ENCODE results near the gene MARCHF9. TPM values are rescaled to one million over a fixed set of nuclear protein-coding genes. Genes with fewer than 3 reads are reported as not detected.

MARCHF9 gene
- total RNA-seq, 2 experiments from 2014 or later, result 29.2 to 31.4 TPM

- Mint-ChIP-seq H3K4me1 (peaks cover 31% of the 10 kb centered on the region), H3K27ac (peak overlapping the region; percentile 50), H3K9me3 (no peaks in the 10 kb centered on the region), H3K4me3 (peak overlapping the region; percentile 85), H3K27me3 (peaks cover 12% of the 10 kb centered on the region), H3K36me3 (ENCODE audit: low read depth) (peaks cover under 1% of the 10 kb centered on the region)
- DNase-seq, result no peak
- ChIA-PET POLR2A (interaction anchor here (0.8 to 3.2 kb wide), 4 partner anchors 8 to 138 kb away, joined by 3 to 15 read pairs (median 5); partner anchors contain the start of genes MARCHF9 and TSFM), CTCF (interaction anchor here (0.8 to 4.7 kb wide), 4 partner anchors 8 to 306 kb away, joined by 3 to 32 read pairs (median 8); partner anchors contain the start of gene TSFM)
These were observed 9.7 kb downstream of the MARCHF9 start for GRCh38 chr12:57764662-57765002.

DNA sequence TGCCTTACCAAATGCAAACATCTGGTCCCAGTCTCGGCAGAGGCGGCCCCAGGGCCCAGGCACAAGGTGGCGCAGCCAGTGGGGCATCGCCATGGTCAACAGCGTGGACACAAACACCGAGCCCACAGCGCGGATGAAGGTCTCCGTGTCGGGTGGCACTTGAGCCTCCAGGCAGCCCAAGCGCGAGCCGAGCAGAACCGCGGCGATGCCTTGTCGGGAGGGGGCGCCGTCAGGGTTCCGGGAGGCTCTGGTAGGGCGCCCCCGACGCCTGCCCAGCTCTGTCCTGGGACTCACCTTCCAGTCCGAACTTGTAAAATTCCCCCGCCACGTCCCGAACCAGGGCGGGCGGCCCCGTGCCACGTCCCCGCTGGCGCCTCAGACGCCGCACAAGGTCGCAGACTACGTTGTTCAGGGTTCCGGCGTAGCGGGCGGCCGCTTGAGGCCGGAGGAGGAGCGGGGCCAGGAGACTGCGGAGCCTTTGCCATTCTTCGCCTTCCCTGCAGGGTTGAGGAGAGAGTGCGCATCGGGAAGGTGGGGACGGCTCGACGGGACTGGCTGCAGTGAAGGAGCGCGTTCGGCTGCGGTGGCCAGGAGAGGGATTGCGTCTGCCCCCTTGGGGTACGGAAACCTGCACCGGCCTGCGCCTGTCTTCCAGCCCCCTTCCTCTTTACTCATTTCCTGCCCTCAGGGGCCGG lies 10.2 kb downstream of the MARCHF9 start:
- Mint-ChIP-seq H3K27me3 (peaks cover 12% of the 10 kb centered on the region), H3K4me3 (peak overlapping the region; percentile 85), H3K27ac (peak overlapping the region; percentile 50), H3K4me1 (peaks cover 34% of the 10 kb centered on the region), H3K9me3 (no peaks in the 10 kb centered on the region), H3K36me3 (ENCODE audit: low read depth) (peaks cover 3% of the 10 kb centered on the region)
- peak; percentile 67 for DNase-seq
- ChIA-PET POLR2A (interaction anchor here (0.8 to 3.2 kb wide), 5 partner anchors 9 to 137 kb away, joined by 3 to 15 read pairs (median 4); partner anchors contain the start of genes MARCHF9 and TSFM), CTCF (interaction anchor here (0.8 to 4.7 kb wide), 7 partner anchors 9 to 306 kb away, joined by 3 to 34 read pairs (median 3); partner anchors contain the start of genes MARCHF9 and TSFM)

DNA sequence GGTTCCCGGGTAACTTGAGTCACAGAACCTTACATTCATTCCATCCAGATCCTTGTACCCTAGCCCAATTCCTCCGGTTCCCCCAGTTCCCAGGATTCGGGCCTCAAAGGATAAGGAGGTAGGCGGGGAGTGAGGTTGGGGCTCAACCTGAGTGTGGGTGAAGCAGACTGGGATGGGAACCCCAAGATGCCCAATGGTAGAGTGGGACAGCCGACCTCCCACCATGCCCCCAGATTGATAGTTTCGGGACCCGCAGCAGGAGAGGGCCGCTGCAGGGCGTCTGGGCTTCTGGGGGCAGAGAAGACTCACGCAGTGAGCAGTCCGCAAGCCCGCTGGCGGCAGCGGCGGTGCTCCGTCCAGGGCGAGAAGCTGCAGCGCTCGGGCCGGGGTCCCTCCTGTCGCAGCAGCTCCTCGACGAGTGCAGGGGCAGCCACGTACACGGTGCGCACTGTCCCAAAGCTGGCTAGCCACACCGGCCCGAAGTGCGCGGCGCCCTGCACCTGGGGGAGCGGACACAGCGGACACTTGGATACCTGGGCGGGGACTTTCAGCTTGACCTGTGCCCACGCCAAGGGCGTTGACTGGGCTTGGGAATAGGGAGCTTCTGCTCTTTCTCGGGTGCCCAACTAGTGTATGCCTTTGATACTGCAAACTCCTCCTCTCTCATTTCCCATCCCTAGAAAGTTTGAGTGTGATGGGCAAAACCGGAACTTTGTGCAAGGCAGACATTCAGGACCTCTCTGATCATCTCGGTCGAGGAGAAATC lies 11.0 kb downstream of the MARCHF9 start:
- ChIA-PET CTCF (interaction anchor here (0.8 to 4.7 kb wide), 8 partner anchors 9 to 307 kb away, joined by 3 to 34 read pairs (median 3); partner anchors contain the start of genes MARCHF9 and TSFM), POLR2A (interaction anchor here (0.6 to 3.2 kb wide), 4 partner anchors 9 to 82 kb away, joined by 3 to 15 read pairs (median 4); partner anchors contain the start of genes CDK4 and TSFM)
- Mint-ChIP-seq H3K27ac (no peak overlapping the region), H3K4me3 (peak overlapping the region; percentile 85), H3K4me1 (peaks cover 37% of the 10 kb centered on the region), H3K9me3 (no peaks in the 10 kb centered on the region), H3K27me3 (peaks cover 12% of the 10 kb centered on the region), H3K36me3 (ENCODE audit: low read depth) (peaks cover 3% of the 10 kb centered on the region)
- DNase-seq, result no peak

GRCh38 chr12:57766464-57767304 lies 11.8 kb downstream of the MARCHF9 start, which contains the start of gene CYP27B1:
CYP27B1 (minus strand) TSS chr12:57767078; CDS start chr12:57767041, 37 bp downstream.
- peaks cover 12% of the 10 kb centered on the region for H3K27me3 Mint-ChIP-seq
- CTCF ChIA-PET, result interaction anchor here (0.8 to 4.7 kb wide), 7 partner anchors 8 to 174 kb away, joined by 3 to 34 read pairs (median 4); partner anchors contain the start of genes MARCHF9 and TSFM
- no peaks in the 10 kb centered on the region for H3K9me3 Mint-ChIP-seq
- peak within 1 kb of the TSS; percentile 85 for H3K4me3 Mint-ChIP-seq
- H3K36me3 Mint-ChIP-seq (ENCODE audit: low read depth), result peaks cover 3% of the 10 kb centered on the region
- POLR2A ChIA-PET, result interaction anchor here (0.6 to 3.2 kb wide), 4 partner anchors 10 to 81 kb away, joined by 3 to 15 read pairs (median 4); partner anchors contain the start of genes CDK4 and TSFM
- H3K4me1 Mint-ChIP-seq, result peaks cover 43% of the 10 kb centered on the region
- no peak within 1 kb of the TSS for H3K27ac Mint-ChIP-seq
- DNase-seq, result no peak

GRCh38 chr12:57767305-57767698 lies 12.4 kb downstream of the MARCHF9 start:
- Mint-ChIP-seq H3K36me3 (ENCODE audit: low read depth) (peaks cover 3% of the 10 kb centered on the region), H3K4me1 (peaks cover 47% of the 10 kb centered on the region), H3K27me3 (peaks cover 12% of the 10 kb centered on the region), H3K4me3 (no peak overlapping the region), H3K9me3 (no peaks in the 10 kb centered on the region), H3K27ac (no peak overlapping the region)
- no peak for DNase-seq
- ChIA-PET CTCF (interaction anchor here (2.0 to 4.7 kb wide), 3 partner anchors 8 to 15 kb away, joined by 10 to 34 read pairs (median 32); partner anchors contain the start of gene TSFM), POLR2A (interaction anchor here (1.2 to 3.2 kb wide), 2 partner anchors 16 to 17 kb away, joined by 3 to 15 read pairs; partner anchors contain the start of gene TSFM)

DNA sequence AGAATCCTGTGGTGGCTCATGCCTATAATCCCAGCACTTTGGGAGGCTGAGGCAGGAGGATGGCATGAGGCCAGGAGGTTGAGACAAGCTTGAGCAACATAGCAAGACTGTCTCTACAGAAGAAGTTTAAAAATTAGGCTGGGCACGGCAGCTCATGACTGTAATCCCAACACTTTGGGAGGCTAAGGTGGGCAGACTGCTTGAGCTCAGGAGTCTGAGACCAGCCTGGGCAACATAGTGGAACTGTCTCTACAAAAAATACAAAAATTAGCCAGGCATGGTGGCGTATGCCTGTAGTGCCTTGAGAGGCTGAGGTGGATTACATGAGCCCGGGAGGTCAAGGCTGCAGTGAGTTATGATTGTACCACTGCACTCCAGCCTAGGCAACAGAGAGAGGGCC lies 13.0 kb downstream of the MARCHF9 start:
- peaks cover 12% of the 10 kb centered on the region for H3K27me3 Mint-ChIP-seq
- H3K4me1 Mint-ChIP-seq, result peaks cover 48% of the 10 kb centered on the region
- no peak overlapping the region for H3K4me3 Mint-ChIP-seq
- CTCF ChIA-PET, result interaction anchor here (2.0 to 4.7 kb wide), 3 partner anchors 9 to 14 kb away, joined by 10 to 34 read pairs (median 32); partner anchors contain the start of gene TSFM
- H3K9me3 Mint-ChIP-seq, result no peaks in the 10 kb centered on the region
- DNase-seq, result no peak
- POLR2A ChIA-PET, result interaction anchor here (1.2 to 3.2 kb wide), 3 partner anchors 8 to 18 kb away, joined by 3 to 15 read pairs (median 5); partner anchors contain the start of gene TSFM
- H3K36me3 Mint-ChIP-seq (ENCODE audit: low read depth), result peaks cover 3% of the 10 kb centered on the region
- no peak overlapping the region for H3K27ac Mint-ChIP-seq

DNA sequence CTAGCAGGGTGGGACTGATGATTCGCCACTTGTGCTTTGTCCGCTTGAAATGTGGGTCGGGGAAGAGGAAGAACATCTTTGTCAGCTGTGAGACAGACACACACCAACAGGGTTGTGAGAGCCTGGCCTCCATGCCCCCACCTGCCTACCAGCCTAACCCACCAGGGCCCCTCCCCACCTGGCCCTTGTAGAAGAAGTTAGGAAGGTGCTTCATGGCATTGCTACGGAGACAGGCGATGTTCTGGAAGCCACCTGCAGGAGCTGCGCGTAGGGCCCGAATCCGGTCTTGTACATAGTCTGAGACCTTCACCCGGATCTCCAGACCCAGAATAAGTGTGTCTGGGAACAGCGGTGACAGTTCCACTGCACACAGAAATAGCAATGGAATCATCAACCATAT lies 14.7 kb downstream of the MARCHF9 start:
- Mint-ChIP-seq H3K36me3 (ENCODE audit: low read depth) (peaks cover 3% of the 10 kb centered on the region), H3K9me3 (no peaks in the 10 kb centered on the region), H3K4me1 (peaks cover 41% of the 10 kb centered on the region), H3K27ac (no peak overlapping the region), H3K27me3 (peaks cover 12% of the 10 kb centered on the region), H3K4me3 (no peak overlapping the region)
- CTCF ChIA-PET, result interaction anchor here (2.3 kb wide), 1 partner anchor 10 kb away, joined by 6 read pairs; no protein-coding TSS in a partner anchor
- POLR2A ChIA-PET, result no interaction called here
- no peak for DNase-seq

DNA sequence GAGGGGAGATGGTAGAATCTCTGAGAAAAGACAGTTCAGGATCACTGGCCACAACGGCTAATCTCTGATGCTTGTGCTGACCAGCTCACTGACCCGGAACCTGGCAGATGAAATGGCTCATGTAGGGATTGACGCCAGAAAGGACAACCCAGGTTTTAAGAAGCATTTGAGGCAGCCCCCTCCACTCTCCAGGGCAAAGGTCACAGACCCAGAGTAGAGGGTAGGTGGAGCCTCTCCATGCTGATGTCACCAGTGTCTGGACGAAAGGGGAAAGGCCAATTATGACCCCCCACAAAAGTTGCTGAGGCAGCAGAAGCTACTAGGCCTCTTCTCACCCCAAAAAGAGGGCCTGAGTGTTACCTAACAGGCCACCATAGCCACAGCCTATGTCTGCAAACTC lies 15.8 kb downstream of the MARCHF9 start:
- no peak for DNase-seq
- H3K4me1 Mint-ChIP-seq, result peaks cover 31% of the 10 kb centered on the region
- POLR2A ChIA-PET, result no interaction called here
- H3K27me3 Mint-ChIP-seq, result peaks cover 6% of the 10 kb centered on the region
- CTCF ChIA-PET, result interaction anchor here (0.6 to 2.3 kb wide), 3 partner anchors 12 to 1654 kb away, joined by 4 to 6 read pairs (median 4); partner anchors contain the start of gene RPL41
- H3K9me3 Mint-ChIP-seq, result no peaks in the 10 kb centered on the region
- peaks cover 3% of the 10 kb centered on the region for H3K36me3 Mint-ChIP-seq (ENCODE audit: low read depth)
- H3K27ac Mint-ChIP-seq, result no peak overlapping the region
- H3K4me3 Mint-ChIP-seq, result no peak overlapping the region

DNA sequence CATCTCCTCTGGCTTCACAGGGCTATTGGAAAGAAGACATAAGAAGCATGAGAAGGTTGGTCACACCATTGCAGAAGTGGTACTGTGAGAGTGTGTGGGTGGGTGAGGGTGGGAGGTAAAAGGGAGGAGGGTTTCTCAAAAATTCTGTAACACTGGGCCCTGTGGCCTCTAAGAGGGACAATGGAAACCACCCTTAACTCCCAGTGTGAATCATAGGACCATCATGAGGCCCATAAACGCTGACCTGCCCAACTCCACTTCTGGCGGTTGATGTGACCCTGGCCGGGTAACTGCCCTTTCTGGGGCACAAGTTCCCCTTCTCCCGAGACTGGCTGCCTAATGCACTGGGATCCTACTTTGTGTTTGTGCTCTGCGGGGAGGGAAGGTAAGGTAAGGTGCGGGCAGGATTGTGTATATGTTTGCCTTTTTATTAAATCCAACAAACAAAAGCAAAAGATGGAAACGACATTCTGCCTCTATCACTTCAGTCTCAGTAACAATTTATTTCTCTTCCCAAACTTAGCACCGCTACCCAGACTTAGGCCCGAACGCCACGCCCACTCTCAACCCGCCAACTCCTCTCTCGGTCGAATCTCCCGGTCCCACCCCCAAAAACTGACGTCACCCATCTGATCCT lies 16.5 kb downstream of the MARCHF9 start:
- peaks cover 29% of the 10 kb centered on the region for H3K4me1 Mint-ChIP-seq
- H3K27me3 Mint-ChIP-seq, result peaks cover 3% of the 10 kb centered on the region
- ChIA-PET POLR2A (interaction anchor here (0.7 to 1.7 kb wide), 11 partner anchors 9 to 180 kb away, joined by 3 to 14 read pairs (median 4); partner anchors contain the start of genes CDK4, PIP4K2C, TSFM and TSPAN31), CTCF (interaction anchor here (0.6 to 2.3 kb wide), 11 partner anchors 10 to 1655 kb away, joined by 3 to 15 read pairs (median 6); partner anchors contain the start of genes RPL41 and TSFM)
- DNase-seq, result peak; percentile 84
- peak overlapping the region; percentile 92 for H3K4me3 Mint-ChIP-seq
- H3K27ac Mint-ChIP-seq, result peak overlapping the region; percentile 90
- peaks cover 3% of the 10 kb centered on the region for H3K36me3 Mint-ChIP-seq (ENCODE audit: low read depth)
- no peaks in the 10 kb centered on the region for H3K9me3 Mint-ChIP-seq

DNA sequence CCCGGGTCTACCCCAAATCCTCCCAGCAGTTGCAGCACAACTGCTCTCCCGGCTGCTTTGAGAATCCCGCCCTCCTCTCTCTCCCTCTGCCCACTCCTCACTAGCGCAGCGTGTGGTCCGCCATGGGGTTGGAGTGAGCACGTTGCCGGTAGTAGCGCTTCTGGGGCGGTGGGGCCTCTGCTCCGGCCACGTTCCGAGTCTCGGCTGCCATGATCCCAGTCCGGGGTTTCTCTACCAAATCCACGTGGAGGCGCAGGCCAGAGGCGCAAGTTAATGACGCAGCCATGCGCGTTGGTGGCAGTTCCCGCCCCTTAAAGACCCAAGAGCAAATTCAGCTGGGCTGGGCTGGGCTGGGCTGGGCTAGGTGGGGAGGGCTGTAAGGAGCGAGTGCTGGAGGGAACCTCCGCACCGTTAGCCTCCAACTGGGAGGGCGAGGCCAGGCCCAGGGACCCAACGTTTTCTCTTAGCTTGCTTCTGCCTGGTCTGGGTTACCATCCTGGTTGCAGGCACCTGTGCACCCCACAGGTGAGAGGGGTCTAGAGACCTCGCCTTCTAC lies 17.0 kb downstream of the MARCHF9 start, which contains the start of gene METTL1:
Gene METTL1 (minus strand): TSS at position 233 of the 556 bp plus-strand sequence. CDS start 22 bp downstream, at position 211.
- peak within 1 kb of the TSS; percentile 92 for H3K4me3 Mint-ChIP-seq
- ChIA-PET CTCF (interaction anchor here (0.7 to 2.3 kb wide), 10 partner anchors 9 to 189 kb away, joined by 3 to 15 read pairs (median 5); partner anchors contain the start of gene TSFM), POLR2A (interaction anchor here (0.6 to 1.7 kb wide), 14 partner anchors 9 to 181 kb away, joined by 3 to 14 read pairs (median 4); partner anchors contain the start of genes CDK4, PIP4K2C, TSFM and TSPAN31)
- no peaks in the 10 kb centered on the region for H3K9me3 Mint-ChIP-seq
- H3K27me3 Mint-ChIP-seq, result no peaks in the 10 kb centered on the region
- peaks cover 25% of the 10 kb centered on the region for H3K4me1 Mint-ChIP-seq
- H3K36me3 Mint-ChIP-seq (ENCODE audit: low read depth), result peaks cover 3% of the 10 kb centered on the region
- H3K27ac Mint-ChIP-seq, result peak within 1 kb of the TSS; percentile 90
- DNase-seq, result peak; percentile 95
